CD4-positive, alpha-beta T cell treated with Interleukin-15 for 1 hour (primary cell): Measurements from ENCODE around the gene BZW2.
"Not testable (repeated sequence)": the region's sequence is repeated elsewhere in the genome, so short reads cannot be mapped to it uniquely, and the experiment has no call there.

Experiments used
- DNase-seq: peaks from one replicate; pipeline ENCODE4 v3.0.0-alpha.2; 2020

BZW2 gene

GRCh38 chr7:16646472-16647072 lies 591 bp downstream of the BZW2 start:
- no peak for DNase-seq

DNA sequence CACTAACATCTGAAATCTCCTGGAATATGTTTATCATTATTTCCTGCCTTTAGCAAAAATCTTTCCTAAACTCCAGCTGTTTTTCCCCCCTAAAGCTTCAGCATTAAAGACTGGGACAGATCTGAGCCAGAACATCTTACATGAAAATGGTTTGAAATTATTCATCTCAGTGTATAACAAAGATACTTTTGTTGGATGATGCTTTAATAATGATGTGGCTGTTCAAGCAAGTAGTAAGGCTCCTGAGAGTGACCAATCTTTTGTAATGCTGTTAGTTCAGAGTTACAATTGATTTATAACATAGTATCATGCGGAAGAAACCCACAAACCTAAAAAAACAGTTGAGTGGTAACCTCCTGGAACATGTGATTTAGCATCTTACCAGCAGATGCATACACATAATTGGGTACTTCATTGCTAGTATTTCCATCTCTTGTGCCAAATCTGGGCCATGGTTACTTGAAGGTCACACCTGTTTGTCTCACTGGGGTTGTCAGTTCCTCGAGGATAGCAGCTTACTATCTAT lies 1.5 kb downstream of the BZW2 start:
- no peak for DNase-seq

DNA sequence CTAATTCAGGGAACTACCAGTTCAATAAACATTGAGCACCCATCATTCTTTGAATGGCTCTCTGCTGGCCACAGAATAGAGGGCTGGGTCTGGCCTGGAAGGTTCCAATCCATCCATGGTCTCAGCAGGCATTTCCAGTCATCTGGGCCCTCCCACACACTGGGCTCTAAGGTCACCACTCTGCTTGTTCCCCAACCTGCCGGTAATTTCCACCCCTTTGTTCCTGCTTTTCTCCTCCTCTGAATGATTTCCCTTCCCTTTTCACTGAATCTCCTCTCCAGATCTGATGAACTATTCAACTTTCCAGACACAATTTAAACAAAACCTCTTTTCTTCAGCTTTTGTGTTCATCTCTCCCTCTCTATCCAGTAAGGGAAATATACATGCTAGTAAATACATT lies 2.6 kb downstream of the BZW2 start:
- no peak for DNase-seq

GRCh38 chr7:16649196-16649595 lies 3.2 kb downstream of the BZW2 start:
- DNase-seq = no peak

DNA sequence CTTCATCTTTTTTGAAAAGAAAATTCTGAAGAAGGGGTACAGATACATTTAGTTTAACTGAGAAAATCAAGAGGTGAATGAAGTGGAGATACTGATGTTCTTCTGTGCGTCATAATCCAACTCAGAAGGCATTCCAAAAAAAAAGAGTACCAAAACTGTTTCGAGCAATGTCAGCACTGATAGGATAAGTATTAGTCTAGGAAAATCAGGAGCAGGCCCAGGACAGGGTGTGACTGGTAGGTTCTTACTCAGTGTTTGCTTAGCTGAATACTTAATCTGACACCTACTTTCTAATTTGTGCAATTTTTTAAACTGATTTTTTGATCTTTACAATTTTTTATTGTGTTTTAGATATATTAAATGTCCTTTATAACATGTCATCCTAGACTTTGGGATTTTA lies 4.3 kb downstream of the BZW2 start:
- no peak for DNase-seq

DNA sequence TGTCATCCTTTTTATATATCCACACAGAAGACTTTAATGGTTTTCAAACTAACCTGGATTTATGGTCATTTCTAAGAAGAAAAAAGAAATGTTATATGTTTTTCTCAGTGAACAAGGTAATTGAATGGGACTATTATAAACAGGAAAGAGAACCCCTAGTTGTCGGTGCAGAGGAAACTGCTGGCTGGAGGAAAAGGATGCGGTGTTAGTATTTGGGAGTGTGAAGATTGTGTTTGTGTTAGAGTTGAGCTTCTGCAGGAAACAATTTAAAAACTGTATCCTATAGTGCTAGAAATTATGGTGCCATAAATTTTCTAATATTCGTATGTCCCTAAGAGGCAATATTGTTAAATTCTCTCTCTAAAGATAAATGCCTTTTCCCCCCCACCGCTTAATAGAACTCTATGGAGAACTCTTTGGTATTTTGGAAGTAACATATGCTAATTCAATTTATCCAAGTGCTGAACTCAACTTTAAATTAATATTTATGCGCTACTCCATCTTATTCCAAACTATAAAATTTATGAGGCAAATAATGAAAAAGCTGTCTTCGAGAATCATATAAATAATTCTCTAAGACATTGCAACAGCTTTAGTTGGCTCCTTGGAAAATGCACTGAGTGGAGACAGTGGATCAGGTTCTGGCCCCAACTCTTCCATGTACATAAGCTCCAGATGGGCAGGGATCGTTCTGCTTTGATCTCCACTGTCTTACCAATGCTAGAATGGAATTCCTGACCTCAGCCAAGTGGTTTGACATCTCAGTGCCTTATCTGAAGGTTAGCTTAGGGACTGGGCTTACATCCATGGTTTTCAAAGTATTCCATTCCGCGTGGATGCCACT lies 5.6 kb downstream of the BZW2 start:
- DNase-seq = no peak

GRCh38 chr7:16652240-16652583 lies 6.2 kb downstream of the BZW2 start:
- no peak for DNase-seq

DNA sequence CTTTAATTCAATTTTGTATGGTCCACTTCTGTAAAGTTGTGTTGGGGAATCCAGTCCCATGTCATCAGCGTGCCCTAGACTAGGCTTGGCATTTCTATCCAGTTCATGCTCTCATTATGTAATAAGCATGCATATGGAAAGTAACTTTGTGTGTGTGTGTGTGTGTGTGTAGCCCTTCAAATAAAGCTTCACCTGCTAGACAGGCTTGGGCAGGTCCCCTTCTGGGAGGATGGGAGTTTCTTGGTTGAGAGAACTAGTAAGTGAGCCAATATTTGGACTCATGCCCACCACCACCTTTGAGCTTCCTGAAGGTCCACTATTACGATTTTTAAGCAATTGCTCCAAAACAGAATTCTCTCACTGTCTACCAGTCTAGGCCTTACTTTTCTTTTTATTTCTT lies 6.9 kb downstream of the BZW2 start:
- no peak for DNase-seq

- no peak for DNase-seq
Measured at GRCh38 chr7:16655394-16655793, 9.4 kb downstream of the BZW2 start.

GRCh38 chr7:16656141-16656540 lies 10.2 kb downstream of the BZW2 start:
- DNase-seq = no peak

DNA sequence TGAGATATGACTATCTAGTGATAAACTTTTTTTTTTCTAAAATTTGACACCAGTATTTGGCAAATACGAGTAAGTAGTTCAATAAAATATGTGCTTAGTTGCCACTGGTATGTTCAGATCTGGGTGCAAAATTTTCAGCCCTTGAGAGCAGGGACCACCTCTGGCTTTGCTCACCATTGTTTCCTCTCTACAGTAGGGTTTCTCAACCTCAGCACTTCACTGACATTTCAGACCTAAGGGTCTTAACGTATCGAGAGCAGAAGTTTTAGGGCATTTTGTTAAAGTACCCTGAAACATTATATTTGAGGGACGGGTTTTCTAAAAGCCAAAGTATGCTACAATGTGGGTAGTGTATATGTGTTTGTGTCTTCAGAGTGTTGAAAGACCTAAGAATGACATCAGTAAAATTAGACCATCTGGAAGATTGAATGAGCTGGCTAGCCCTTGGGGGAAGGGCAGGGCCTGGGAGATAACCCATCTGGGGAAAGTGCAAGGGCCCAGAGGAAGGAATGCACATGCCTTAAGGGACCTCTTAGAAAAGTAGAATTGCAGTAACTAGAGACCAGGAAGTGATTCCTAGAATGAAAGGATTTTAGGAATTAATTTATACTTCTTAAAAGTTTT lies 11.8 kb downstream of the BZW2 start:
- no peak for DNase-seq

- not testable (repeated sequence) for DNase-seq
Measured at GRCh38 chr7:16659854-16660497, 14.0 kb downstream of the BZW2 start.

DNA sequence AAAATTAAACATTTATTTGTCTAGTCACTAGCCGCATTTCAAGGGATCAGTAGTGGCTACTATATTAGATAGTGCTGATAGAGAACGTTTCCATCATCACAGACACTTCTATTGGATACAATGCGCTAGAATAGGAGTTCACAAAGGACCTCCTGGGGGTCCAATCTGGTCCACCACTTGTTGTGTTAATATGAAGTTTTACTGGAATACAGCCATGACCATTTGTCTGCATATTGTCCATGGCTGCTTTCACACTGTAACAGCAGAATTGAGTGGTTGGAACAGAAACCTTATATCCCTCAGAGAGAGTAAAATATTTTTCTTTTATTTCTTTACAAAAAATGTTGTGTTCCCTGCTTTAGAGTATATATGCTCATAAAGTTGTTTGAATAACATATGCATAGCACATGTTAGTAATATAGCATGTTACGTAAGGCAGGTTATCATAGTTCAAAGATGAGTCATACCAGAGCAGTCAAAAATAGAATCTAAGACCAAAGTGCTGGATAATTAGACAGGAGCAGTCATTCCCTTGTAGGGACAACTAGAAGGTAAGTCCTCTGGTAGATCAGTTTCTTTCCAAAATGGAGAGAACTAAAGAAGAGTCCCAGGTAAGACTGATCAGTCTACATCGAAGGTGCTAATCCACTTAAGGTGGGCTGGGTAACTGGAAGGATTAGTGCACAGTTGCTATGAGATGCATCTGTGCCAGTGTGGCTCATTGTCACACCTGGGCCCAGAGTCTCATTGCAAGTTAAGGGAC lies 14.9 kb downstream of the BZW2 start:
- no peak for DNase-seq

GRCh38 chr7:16661924-16662323 lies 15.9 kb downstream of the BZW2 start:
- no peak for DNase-seq

DNA sequence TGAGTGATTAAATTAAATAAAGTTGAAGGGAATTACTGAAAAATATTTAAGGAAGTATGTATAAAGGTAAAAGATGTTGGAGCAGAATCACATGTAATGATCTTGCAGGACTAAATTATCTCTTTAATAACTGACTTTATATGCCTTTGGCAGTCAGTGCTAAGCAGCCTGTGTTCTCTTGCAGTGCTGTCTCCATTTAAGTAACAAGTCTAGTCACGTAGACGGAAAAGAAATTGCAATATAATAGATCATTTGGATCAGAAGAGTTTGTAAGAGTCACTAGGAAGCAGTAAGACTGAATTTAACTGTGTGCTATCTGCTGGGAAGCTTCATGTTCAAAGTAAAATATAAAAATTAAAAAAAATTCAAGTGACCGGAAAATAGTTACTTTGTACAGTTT lies 21.4 kb downstream of the BZW2 start:
- no peak for DNase-seq

GRCh38 chr7:16668049-16668858 lies 22.3 kb downstream of the BZW2 start:
- peak; percentile 58 for DNase-seq

DNA sequence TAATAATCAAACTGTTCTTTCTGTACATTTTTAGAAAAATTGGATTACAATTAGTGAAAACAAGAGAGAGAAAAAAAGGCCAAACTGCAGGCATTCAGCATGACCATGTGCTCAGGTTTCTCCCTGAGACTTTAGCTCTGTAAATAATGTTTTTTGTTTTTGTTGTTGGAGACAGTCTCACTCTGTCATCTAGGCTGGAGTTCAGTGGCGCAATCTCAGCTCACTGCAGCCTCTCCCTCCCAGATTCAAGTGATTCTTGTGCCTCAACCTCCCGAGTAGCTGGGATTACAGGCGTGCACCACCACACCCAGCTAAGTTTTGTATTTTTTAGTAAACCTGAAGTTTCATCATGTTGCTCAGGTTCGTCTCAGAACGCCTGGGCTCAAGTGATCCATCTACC lies 23.0 kb downstream of the BZW2 start:
- no peak for DNase-seq

GRCh38 chr7:16669581-16669980 lies 23.6 kb downstream of the BZW2 start:
- DNase-seq = no peak

- DNase-seq = no peak
Measured at GRCh38 chr7:16670021-16670420, 24.0 kb downstream of the BZW2 start.

DNA sequence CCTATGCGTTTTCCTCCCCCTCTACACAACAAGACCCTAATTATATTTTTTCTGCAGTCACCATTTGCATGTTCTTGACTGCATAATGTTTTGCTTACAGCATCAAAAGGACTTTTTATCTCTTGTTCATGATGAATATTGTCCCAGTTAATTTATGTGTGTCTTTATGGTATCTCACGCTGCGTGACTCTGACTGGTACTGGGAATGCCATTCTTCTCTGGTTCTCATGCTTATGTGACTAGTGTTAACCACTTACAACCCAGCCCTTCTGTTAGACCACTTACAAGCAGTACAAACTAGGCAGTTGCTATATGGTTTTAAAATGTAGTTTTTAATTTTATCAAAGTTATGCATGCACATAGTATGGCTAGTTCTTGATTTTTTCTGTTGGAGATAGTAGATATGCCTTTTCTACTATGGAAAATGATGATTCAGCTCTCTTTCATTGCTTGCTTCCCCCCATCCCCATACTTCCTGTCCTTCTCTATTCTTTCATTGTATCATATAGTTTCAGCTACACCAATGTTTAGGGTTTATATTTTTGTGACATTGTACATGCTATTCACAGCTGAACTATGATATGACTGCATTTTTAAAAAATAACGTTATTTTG lies 24.9 kb downstream of the BZW2 start:
- no peak for DNase-seq

DNA sequence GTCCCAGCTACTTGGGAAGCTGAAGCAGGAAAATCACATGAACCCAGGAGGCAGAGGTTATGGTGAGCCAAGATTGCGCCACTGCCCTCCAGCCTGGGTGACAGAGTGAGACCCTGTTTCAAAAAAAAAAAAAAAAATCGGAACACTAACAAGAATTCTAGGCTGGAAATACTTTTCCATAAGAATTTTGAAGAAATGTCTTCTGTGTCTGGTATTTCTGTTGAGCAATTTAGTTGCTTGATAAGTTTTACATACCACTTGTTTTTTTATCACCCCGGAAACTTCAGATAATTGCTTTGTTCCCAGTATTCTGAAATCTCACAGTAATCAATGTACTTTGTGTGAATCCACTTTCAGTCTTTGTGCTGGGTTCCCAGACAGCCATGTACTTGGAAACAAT lies 25.8 kb downstream of the BZW2 start:
- no peak for DNase-seq
